HCT116 (cell line): ENCODE results near the gene FNDC3A. TPM values are rescaled to one million over a fixed set of nuclear protein-coding genes. Genes with fewer than 3 reads are reported as not detected.

Experiments
- ATAC-seq: fragments of 200-7000 bp; cut with Tn5 transposase; 2 replicates; pipeline ENCODE4 v1.9.1; 2020; ENCODE audit warnings: mild to moderate bottlenecking, moderate library complexity
- BruUV-seq: library from RNA; stranded (reverse); fragments of 400-500 nt; replicated peaks from 2 replicates; lab custom pipeline; 2021; lab: Mats Ljungman, UMichigan
- CTCF ChIA-PET: fragments of 300-600 bp; sonication (Branson Sonifier 250); formaldehyde crosslinking; loops from one replicate; lab custom pipeline; 2021; ENCODE audit warnings: antibody characterized with exemption; lab: Charles Lee
- POLR2A ChIA-PET: fragments of 300-600, 350-600 bp; sonication (Branson Sonifier 250); formaldehyde crosslinking; loops from one replicate; lab custom pipeline; 2021; ENCODE audit warnings: antibody characterized with exemption; lab: Charles Lee
- RAD21 ChIA-PET, 2 experiments: fragments of 300-600 bp; sonication (Branson Sonifier 250); formaldehyde crosslinking; loops; one replicate each; lab custom pipeline; 2023; ENCODE audit warnings: low total read pairs in 2 of 2; ENCODE audit not compliant: uncharacterized antibody in 2 of 2, unreplicated experiment in 2 of 2, low non-redundant PET in 1 of 2; lab: Charles Lee
- DNase-seq: peaks from one replicate; pipeline ENCODE4 v3.0.0-alpha.2; 2010; ENCODE audit warnings: low read depth, low spot score
- H2AFZ ChIP-seq: fragments of 200-600 bp; shearing (Covaris generic), sonication (generic); 2 replicates; pipeline ENCODE4 v1.6.1; 2017; ENCODE audit warnings: low read depth, mixed run types, mixed read lengths, antibody characterized with exemption, low read length; ENCODE audit not compliant: poor library complexity, severe bottlenecking
- H3K27ac ChIP-seq: 2 replicates; pipeline ENCODE4 v1.5.1; 2012; ENCODE audit warnings: low read depth, low read length
- H3K27me3 ChIP-seq: fragments of 200-600 bp; sonication (generic); 2 replicates; pipeline ENCODE4 v1.6.1; 2016; ENCODE audit warnings: mixed run types, low read length, mixed read lengths; ENCODE audit not compliant: insufficient read depth
- H3K36me3 ChIP-seq, 2 experiments: fragments of 200-500 bp in 1 of 2; fragments of 200-600 bp in 1 of 2; sonication (Bioruptor generic) in 1 of 2; sonication (generic) in 1 of 2; 2 replicates each; pipeline versions ENCODE4 v1.5.1 to v1.6.1; 2014 to 2016; ENCODE audit warnings: low read length in 2 of 2, inconsistent platforms in 1 of 2, mixed read lengths in 1 of 2, mixed run types in 1 of 2; ENCODE audit not compliant: insufficient read depth in 2 of 2, control insufficient read depth in 1 of 2
- H3K4me1 ChIP-seq, 2 experiments: fragments of 200-600 bp in 1 of 2; sonication (generic) in 1 of 2; 2 replicates each; pipeline versions ENCODE4 v1.5.1 to v1.6.1; 2012 to 2017; ENCODE audit warnings: low read length in 2 of 2, inconsistent platforms in 1 of 2, mild to moderate bottlenecking in 1 of 2, mixed read lengths in 1 of 2, mixed run types in 1 of 2, moderate library complexity in 1 of 2; ENCODE audit not compliant: insufficient read depth in 2 of 2, control insufficient read depth in 1 of 2
- H3K4me2 ChIP-seq: fragments of 200-600 bp; sonication (generic); 2 replicates; pipeline ENCODE4 v1.6.1; 2017; ENCODE audit warnings: mixed run types, low read length, mixed read lengths
- H3K4me3 ChIP-seq, 2 experiments: fragments of 200-600 bp in 1 of 2; sonication (generic) in 1 of 2; replicated peaks in 1 of 2; 2 replicates each; pipeline ENCODE4 v1.5.1; 2011 to 2016; ENCODE audit warnings: low read length in 2 of 2, control low read depth in 1 of 2, low read depth in 1 of 2, mild to moderate bottlenecking in 1 of 2, mixed read lengths in 1 of 2, mixed run types in 1 of 2
- H3K79me2 ChIP-seq: fragments of 200-600 bp; sonication (generic); 2 replicates; pipeline ENCODE4 v1.6.1; 2017; ENCODE audit warnings: mild to moderate bottlenecking, mixed run types, low read length, moderate library complexity, mixed read lengths; ENCODE audit not compliant: insufficient read depth
- H3K9ac ChIP-seq: fragments of 200-600 bp; sonication (generic); 2 replicates; pipeline ENCODE4 v1.6.1; 2016; ENCODE audit warnings: low read length, mixed read lengths
- H3K9me2 ChIP-seq: fragments of 200-600 bp; sonication (generic), shearing (Covaris generic); 2 replicates; pipeline ENCODE4 v1.6.1; 2017; ENCODE audit warnings: mixed run types, mild to moderate bottlenecking, moderate library complexity; ENCODE audit not compliant: insufficient read depth
- H3K9me3 ChIP-seq, 2 experiments: fragments of 200-500 bp in 1 of 2; fragments of 200-600 bp in 1 of 2; sonication (Bioruptor generic) in 1 of 2; sonication (generic) in 1 of 2; 2 replicates each; pipeline ENCODE4 v1.6.1; 2014 to 2017; ENCODE audit warnings: low read length in 2 of 2, mixed read lengths in 2 of 2, inconsistent platforms in 1 of 2, low read depth in 1 of 2, mild to moderate bottlenecking in 1 of 2, mixed run types in 1 of 2, moderate library complexity in 1 of 2; ENCODE audit not compliant: control insufficient read depth in 1 of 2, insufficient read depth in 1 of 2
- H4K20me1 ChIP-seq: fragments of 200-600 bp; sonication (generic), shearing (Covaris generic); 2 replicates; pipeline ENCODE4 v1.6.1; 2017; ENCODE audit warnings: mixed run types, mild to moderate bottlenecking, moderate library complexity; ENCODE audit not compliant: insufficient read depth
- CTCF ChIP-seq, 3 experiments: fragments of 200-600 bp in 1 of 3; sonication (generic) in 1 of 3; IDR thresholded peaks in 2 of 3; conservative IDR thresholded peaks in 1 of 3; 2 replicates each; pipeline ENCODE4 v1.5.1; 2012 to 2017; ENCODE audit warnings: low read depth in 2 of 3, low read length in 2 of 3, antibody characterized with exemption in 1 of 3, borderline replicate concordance in 1 of 3, control low read depth in 1 of 3, mild to moderate bottlenecking in 1 of 3, mixed read lengths in 1 of 3, mixed run types in 1 of 3, moderate library complexity in 1 of 3; ENCODE audit not compliant: insufficient read depth in 1 of 3
- JUND ChIP-seq: IDR thresholded peaks from 2 replicates; pipeline ENCODE4 v1.6.1; 2012
- REST ChIP-seq: IDR thresholded peaks from 2 replicates; pipeline ENCODE4 v1.6.1; 2012; ENCODE audit warnings: low read depth
- YY1 ChIP-seq: IDR thresholded peaks from 2 replicates; pipeline ENCODE4 v1.6.1; 2011; ENCODE audit warnings: low read length, low read depth, moderate library complexity, mild to moderate bottlenecking; ENCODE audit not compliant: insufficient replicate concordance; ENCODE audit errors: extremely low read depth
- intact Hi-C: fragments of 100-400 bp; cut with micrococcal nuclease; formaldehyde crosslinking; loops from 2 replicates; pipeline ENCODE4 v1.10.0; 2022
- total RNA-seq: library from RNA; stranded (reverse); gene quantifications from one replicate; pipeline ENCODE4 v1.2.1, GENCODE V29; 2021; ENCODE audit not compliant: unreplicated experiment

Gene FNDC3A
- total RNA-seq, 1 experiment from 2014 or later = 30.5 TPM

GRCh38 chr13:48955536-48955935 is 20.2 kb upstream of the FNDC3A start:
- Histone ChIP-seq H3K9ac (no peak overlapping the region), H3K4me3 (no peak overlapping the region), H3K36me3 (no peaks in the 10 kb centered on the region), H3K4me1 (peaks cover 0 to 4% of the 10 kb centered on the region in 2 experiments; a peak in 1 of 4 replicates), H3K79me2 (no peaks in the 10 kb centered on the region), H3K4me2 (no peak overlapping the region), H2AFZ (no peak overlapping the region), H4K20me1 (no peaks in the 10 kb centered on the region), H3K27ac (no peak overlapping the region), H3K9me3 (no peaks in the 10 kb centered on the region), H3K9me2 (no peaks in the 10 kb centered on the region), H3K27me3 (no peaks in the 10 kb centered on the region)
- TF ChIP-seq REST (no peak), JUND (no peak), CTCF (IDR thresholded peaks at IDR 0.05 in 2 of 3, conservative IDR thresholded peaks at IDR 0.05 in 1 of 3; ENCODE audit: borderline replicate concordance in 1 of 3, insufficient read depth in 1 of 3, low read depth in 2 of 3, low read length in 2 of 3) (no peak), YY1 (no peak)
- ChIA-PET CTCF (no interaction called here), POLR2A (interaction anchor here (0.6 kb wide), 1 partner anchor 19 kb away, joined by 3 read pairs; no protein-coding TSS in a partner anchor), RAD21 (no interaction called here)
- ATAC-seq (no peak), DNase-seq (no peak)
- intact Hi-C loops = no loop called here
- no TSS peak for BruUV-seq
